Stimulated activated CD8-positive, alpha-beta memory T cell treated with anti-CD3 and anti-CD28 coated beads, Interleukin-12 subunit alpha, Interleukin-12 subunit beta, amount 100 ng/mL, for 24 hours (primary cell): Measurements from ENCODE around the gene RPL19.

Source experiments
- DNase-seq: peaks from one replicate; pipeline ENCODE4 v3.0.0-alpha.2; 2020; ENCODE audit errors: extremely low read depth

RPL19 gene

GRCh38 chr17:39197380-39198185 lies 2.5 kb upstream of the RPL19 start, which contains the start of gene CACNB1:
Gene CACNB1 (minus strand): TSS chr17:39197669. CDS start chr17:39197495, 174 bp downstream.
- peak; percentile 44 for DNase-seq

DNA sequence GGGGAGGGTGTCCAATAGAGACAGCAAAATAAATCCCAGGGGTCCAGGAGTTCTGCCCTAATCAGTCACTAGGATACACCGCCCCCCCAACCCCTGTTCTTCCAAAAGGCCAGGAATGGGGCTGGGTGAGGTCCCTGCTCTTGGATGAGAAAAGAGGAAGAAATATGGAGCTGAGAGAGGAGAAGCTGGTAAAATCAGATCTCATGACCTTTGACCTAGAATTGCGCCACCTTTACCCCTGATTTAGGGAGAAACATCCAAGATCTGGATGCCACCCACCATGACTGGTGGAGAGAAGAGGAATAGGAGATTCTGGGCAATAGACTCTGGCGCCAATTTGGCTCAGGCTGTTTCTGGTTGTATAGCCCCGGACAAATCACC lies 1.9 kb upstream of the RPL19 start:
- no peak for DNase-seq

- DNase-seq = peak; percentile 84
Observed at GRCh38 chr17:39199820-39200069, 338 bp upstream of the RPL19 start.

GRCh38 chr17:39200957-39201510 lies 951 bp downstream of the RPL19 start:
- DNase-seq = no peak

- DNase-seq = no peak
Observed at GRCh38 chr17:39204245-39204644, 4.2 kb downstream of the RPL19 start.

- DNase-seq = no peak
Observed at GRCh38 chr17:39205112-39205526, 5.0 kb downstream of the RPL19 start.

DNA sequence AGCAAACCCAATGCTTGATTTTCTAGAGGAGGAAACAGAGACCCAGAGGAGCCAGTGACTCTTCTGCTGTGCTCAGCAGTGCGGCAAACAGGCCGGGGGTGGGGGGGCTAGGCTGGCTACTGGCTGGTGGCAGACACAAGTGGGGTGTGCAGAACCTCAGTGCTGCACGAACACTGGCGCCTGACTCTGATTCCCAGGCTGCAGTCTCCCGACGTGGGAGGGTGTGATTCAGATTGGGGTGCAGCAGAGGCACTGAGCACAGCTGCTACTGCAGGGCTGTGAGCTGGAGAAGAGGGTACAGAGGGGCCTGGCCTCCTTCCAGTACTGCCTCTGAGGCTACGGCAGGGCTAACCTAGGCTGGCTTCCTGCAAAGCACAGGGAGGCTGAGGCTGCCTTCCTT lies 8.1 kb downstream of the RPL19 start:
- no peak for DNase-seq

- DNase-seq = no peak
Observed at GRCh38 chr17:39208893-39209292, 8.8 kb downstream of the RPL19 start.

DNA sequence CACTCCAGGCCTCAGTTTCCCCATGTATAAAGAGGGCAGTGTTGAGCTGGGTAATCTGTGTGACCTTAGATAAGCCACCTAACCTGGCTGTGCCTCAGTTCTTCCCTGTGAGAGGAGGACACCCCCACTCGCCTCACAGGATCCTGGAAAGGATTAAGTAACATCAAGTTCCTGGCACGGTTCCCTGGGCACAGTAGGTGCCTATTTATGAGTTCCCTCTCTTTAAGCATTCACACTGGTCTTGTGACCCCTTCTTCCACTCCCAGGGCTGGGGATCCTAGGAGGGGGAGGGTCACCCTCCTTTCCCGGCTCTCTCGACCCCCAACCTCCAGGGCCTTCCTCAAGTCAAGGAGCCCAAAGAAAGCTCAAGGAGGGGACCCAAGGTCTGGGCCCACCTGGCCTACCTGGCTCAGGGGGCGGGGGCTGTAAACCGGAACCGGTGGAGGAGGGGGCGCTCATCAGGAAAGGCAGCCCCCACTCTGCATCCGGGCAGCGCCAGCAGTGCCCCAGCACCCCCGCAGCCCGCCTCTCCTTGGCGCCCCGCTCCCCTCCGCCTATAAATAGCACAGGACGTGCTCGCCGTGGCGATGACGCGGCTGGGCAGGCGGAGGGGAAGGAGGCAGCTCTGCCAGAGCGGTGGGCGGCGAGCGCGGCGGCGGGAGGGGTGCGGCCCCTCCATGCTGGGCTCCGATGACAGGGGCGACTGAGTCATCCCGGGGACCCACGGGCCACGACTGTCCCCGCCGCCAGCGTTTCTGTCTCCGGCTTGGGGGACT lies 9.4 kb downstream of the RPL19 start:
- DNase-seq = peak; percentile 52

- DNase-seq = no peak
Observed at GRCh38 chr17:39210093-39210434, 10.0 kb downstream of the RPL19 start.

DNA sequence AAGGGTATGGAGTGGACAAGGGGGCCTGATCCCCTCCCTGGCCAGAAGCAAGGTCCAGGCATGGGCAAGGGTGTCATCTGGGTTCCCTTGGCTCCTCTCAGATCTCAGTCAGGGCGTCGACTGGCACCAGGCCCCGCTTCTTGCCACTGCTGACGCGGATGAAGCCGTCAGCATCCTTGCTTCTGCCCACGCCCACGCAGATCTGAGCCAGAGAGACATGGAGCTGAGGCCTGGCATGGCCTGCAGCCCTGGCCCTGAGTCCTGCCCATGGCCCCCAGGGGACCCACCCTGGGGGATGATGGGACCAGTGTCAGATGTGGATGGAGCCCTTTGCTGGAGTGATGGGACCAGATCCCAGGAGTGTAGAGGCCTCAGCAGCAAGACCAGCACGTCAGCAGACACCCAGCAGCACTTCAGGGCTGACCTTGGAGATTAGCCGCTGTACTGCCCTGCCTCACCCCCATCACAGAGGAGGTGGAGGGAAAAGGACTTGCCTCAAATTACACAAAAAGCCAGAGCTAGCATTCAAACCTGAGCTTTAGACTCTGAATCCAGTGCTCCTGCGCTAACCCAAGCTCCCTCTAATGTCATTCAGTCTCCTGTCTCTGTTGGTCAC lies 12.2 kb downstream of the RPL19 start:
- DNase-seq = no peak

- DNase-seq = no peak
Observed at GRCh38 chr17:39212841-39213480, 12.9 kb downstream of the RPL19 start.

- DNase-seq = no peak
Observed at GRCh38 chr17:39213852-39214251, 13.8 kb downstream of the RPL19 start.

DNA sequence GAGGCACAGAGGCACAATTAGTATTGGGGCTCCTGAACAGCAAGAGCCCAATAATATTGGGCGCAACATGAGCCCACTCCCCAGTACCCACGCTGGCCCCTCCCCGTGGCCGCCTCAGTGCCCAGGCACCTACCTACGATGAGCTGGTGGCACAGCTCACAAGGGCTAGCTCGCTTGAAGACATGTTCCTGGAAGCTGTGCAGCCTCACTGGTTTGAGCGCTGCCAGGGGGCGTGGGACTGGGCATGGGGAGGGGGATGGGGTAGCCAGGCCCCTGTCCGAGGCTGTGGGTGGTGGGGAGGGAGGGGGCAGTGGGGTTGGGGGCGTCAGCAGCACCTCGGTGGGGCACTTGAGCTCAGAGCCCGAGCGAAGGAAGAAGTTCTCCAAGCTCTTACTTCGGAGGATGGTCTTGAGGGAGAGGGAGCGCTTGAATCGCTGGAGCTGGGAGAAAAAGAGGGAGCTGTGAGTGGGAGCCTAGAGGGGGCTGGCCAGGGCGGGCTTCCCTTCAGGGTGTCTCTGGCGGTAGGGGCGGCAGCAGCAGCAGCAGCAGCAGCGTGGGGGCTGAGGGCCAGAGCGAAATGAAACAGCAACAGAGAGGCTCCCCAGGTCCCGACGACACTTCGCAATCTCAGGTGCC lies 17.8 kb downstream of the RPL19 start:
- DNase-seq = no peak

- no peak for DNase-seq
Observed at GRCh38 chr17:39218906-39219305, 18.8 kb downstream of the RPL19 start.

- DNase-seq = no peak
Observed at GRCh38 chr17:39219647-39220154, 19.6 kb downstream of the RPL19 start.

GRCh38 chr17:39221572-39221971 lies 21.5 kb downstream of the RPL19 start:
- no peak for DNase-seq

DNA sequence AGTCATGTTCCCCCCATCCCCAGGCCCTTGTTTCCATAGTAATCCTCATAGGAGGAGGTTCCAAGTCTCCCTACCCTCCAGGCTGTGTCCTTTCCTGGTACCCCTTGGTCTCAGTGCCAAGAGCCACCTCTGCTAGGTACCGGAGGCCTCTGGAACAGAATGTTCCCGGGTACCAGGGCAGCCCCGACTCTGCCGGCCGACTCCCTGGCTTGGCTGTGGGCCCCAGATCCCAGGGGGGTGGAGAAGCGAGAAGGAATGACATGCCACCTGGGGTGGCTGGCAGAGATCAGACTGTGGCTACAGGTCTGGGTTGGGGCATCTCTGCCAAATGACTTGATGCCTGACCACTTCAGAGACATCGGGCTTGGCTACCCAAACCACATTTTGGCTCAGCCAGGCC lies 22.1 kb downstream of the RPL19 start:
- no peak for DNase-seq

GRCh38 chr17:39222866-39223834 lies 23.1 kb downstream of the RPL19 start:
- DNase-seq = no peak
